Body of pancreas (tissue), 4 donors: Measurements from ENCODE around the gene ACSL3.

ENCODE experiments used
- CTCF ChIP-seq, 7 experiments: fragments of 450-650 bp in 4 of 7; fragments of 200-600 bp in 3 of 7; sonication (generic) in 3 of 7; IDR thresholded peaks; one replicate each; pipeline ENCODE4 v1.5.1; 2016 to 2019; ENCODE audit warnings: antibody characterized with exemption in 7 of 7
- POLR2A ChIP-seq, 3 donors: fragments of 450-650 bp; IDR thresholded peaks; one replicate each; pipeline ENCODE4 v1.6.1; 2016; ENCODE audit warnings: antibody characterized with exemption in 3 of 3, mild to moderate bottlenecking in 2 of 3

- TF ChIP-seq CTCF (IDR thresholded peaks at IDR 0.05) (no peak), POLR2A (IDR thresholded peaks at IDR 0.05) (no peak)
Observed at GRCh38 chr2:222904557-222905258, 43.9 kb downstream of the ACSL3 start.
